ENCODE measurements around the gene ZNF142.

Gene ZNF142

GRCh38 chr2:218631837-218632236 lies 27.6 kb downstream of the ZNF142 start:
- no peaks in the 10 kb centered on the region for H3K9me3 Mint-ChIP-seq
- H3K4me3 Mint-ChIP-seq = no peak overlapping the region
- H3K36me3 Mint-ChIP-seq = peaks cover 23% of the 10 kb centered on the region
- H3K27ac Mint-ChIP-seq = no peak overlapping the region
- no peaks in the 10 kb centered on the region for H3K27me3 Mint-ChIP-seq
- no peaks in the 10 kb centered on the region for H3K4me1 Mint-ChIP-seq
- no peak for ATAC-seq

- no peak for ATAC-seq
- Mint-ChIP-seq H3K27ac (no peak overlapping the region), H3K27me3 (no peaks in the 10 kb centered on the region), H3K4me1 (peaks cover 5% of the 10 kb centered on the region), H3K9me3 (no peaks in the 10 kb centered on the region), H3K36me3 (peaks cover 5% of the 10 kb centered on the region), H3K4me3 (no peak overlapping the region)
Observed at GRCh38 chr2:218627939-218628338, 31.5 kb downstream of the ZNF142 start.

GRCh38 chr2:218626369-218626768 lies 33.1 kb downstream of the ZNF142 start:
- Mint-ChIP-seq H3K4me3 (no peak overlapping the region), H3K36me3 (no peaks in the 10 kb centered on the region), H3K27ac (no peak overlapping the region), H3K4me1 (peaks cover 8% of the 10 kb centered on the region), H3K9me3 (no peaks in the 10 kb centered on the region), H3K27me3 (no peaks in the 10 kb centered on the region)
- no peak for ATAC-seq

- H3K27ac Mint-ChIP-seq = no peak overlapping the region
- no peak for ATAC-seq
- no peaks in the 10 kb centered on the region for H3K9me3 Mint-ChIP-seq
- no peak overlapping the region for H3K4me3 Mint-ChIP-seq
- no peaks in the 10 kb centered on the region for H3K27me3 Mint-ChIP-seq
- H3K4me1 Mint-ChIP-seq = peaks cover 8% of the 10 kb centered on the region
- no peaks in the 10 kb centered on the region for H3K36me3 Mint-ChIP-seq
Observed at GRCh38 chr2:218623366-218623705, 36.1 kb downstream of the ZNF142 start.

- no peaks in the 10 kb centered on the region for H3K27me3 Mint-ChIP-seq
- peaks cover 8% of the 10 kb centered on the region for H3K4me1 Mint-ChIP-seq
- no peak overlapping the region for H3K27ac Mint-ChIP-seq
- no peaks in the 10 kb centered on the region for H3K9me3 Mint-ChIP-seq
- H3K4me3 Mint-ChIP-seq = no peak overlapping the region
- ATAC-seq = no peak
- no peaks in the 10 kb centered on the region for H3K36me3 Mint-ChIP-seq
Observed at GRCh38 chr2:218622606-218623365, 36.6 kb downstream of the ZNF142 start.

GRCh38 chr2:218621007-218621406 lies 38.4 kb downstream of the ZNF142 start:
- Mint-ChIP-seq H3K27me3 (no peaks in the 10 kb centered on the region), H3K4me1 (peaks cover 8% of the 10 kb centered on the region), H3K4me3 (no peak overlapping the region), H3K36me3 (no peaks in the 10 kb centered on the region), H3K9me3 (no peaks in the 10 kb centered on the region), H3K27ac (no peak overlapping the region)
- no peak for ATAC-seq

GRCh38 chr2:218618102-218618860 lies 41.1 kb downstream of the ZNF142 start:
- Mint-ChIP-seq H3K27ac (no peak overlapping the region), H3K4me3 (no peak overlapping the region)

GRCh38 chr2:218615868-218616315 lies 43.5 kb downstream of the ZNF142 start:
- Mint-ChIP-seq H3K36me3 (no peaks in the 10 kb centered on the region), H3K9me3 (no peaks in the 10 kb centered on the region), H3K4me3 (no peak overlapping the region), H3K27me3 (no peaks in the 10 kb centered on the region), H3K4me1 (no peaks in the 10 kb centered on the region), H3K27ac (no peak overlapping the region)
- no peak for ATAC-seq

More at GRCh38 chr2:218618102-218618860, 41.1 kb downstream of the ZNF142 start:
- Mint-ChIP-seq H3K36me3 (no peaks in the 10 kb centered on the region), H3K9me3 (no peaks in the 10 kb centered on the region), H3K27me3 (no peaks in the 10 kb centered on the region), H3K4me1 (peaks cover 7% of the 10 kb centered on the region)
- ATAC-seq = no peak

GRCh38 chr2:218607436-218608115 lies 51.8 kb downstream of the ZNF142 start, which contains the start of gene PLCD4:
TSS of gene PLCD4 (plus strand) at chr2:218607899. CDS start at chr2:218615740, 7,841 bp downstream.
- Mint-ChIP-seq H3K36me3 (no peaks in the 10 kb centered on the region), H3K9me3 (no peaks in the 10 kb centered on the region), H3K4me3 (no peak within 1 kb of the TSS), H3K4me1 (no peaks in the 10 kb centered on the region), H3K27ac (no peak within 1 kb of the TSS), H3K27me3 (peaks cover 28% of the 10 kb centered on the region)
- no peak for ATAC-seq

GRCh38 chr2:218605432-218605831 lies 54.0 kb downstream of the ZNF142 start:
- Mint-ChIP-seq H3K4me1 (peaks cover 2% of the 10 kb centered on the region), H3K27me3 (peaks cover 28% of the 10 kb centered on the region), H3K9me3 (no peaks in the 10 kb centered on the region), H3K4me3 (no peak overlapping the region), H3K27ac (no peak overlapping the region), H3K36me3 (no peaks in the 10 kb centered on the region)
- ATAC-seq = no peak
